ENCODE measurements around the gene THBD. TPM values are rescaled to one million over a fixed set of nuclear protein-coding genes. Genes with fewer than 3 reads are reported as not detected.

The THBD gene
- total RNA-seq, 1 experiment from 2014 or later: 3.1 TPM

DNA sequence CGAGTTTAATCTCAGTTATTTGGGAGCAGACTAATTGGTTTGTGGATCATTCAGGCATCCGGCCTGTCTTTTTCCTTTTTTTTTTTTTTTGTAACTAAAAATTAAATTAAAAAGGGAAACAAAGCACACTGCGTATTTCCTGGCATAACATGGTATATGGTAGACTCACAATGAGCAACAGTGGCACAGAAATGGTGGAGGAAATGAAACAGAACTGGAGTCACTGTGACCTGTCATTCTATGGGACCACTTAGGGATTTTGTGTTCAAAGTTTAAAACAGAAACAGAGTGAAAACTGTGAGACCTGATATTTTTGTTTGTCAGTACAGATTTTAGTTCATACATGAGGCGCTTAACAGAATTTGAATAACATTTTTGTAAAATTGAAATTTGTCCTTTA lies 41.4 kb upstream of the THBD start:
- ATAC-seq (no peak), DNase-seq (no peak)
- no peaks in the 10 kb centered on the region for H3K9me2 ChIP-seq (replicated peaks; ENCODE audit: low read length)
- ChIA-PET POLR2A (ENCODE audit: unreplicated experiment) (no interaction called here), CTCF (no interaction called here)
- intact Hi-C loops (cut with micrococcal nuclease): no loop called here
- H3K4me3 ChIP-seq (ENCODE audit: low read length): no peak overlapping the region
- H2AFZ ChIP-seq (ENCODE audit: low read length): no peak overlapping the region
- no peaks in the 10 kb centered on the region for H3K79me2 ChIP-seq (ENCODE audit: low read length)
- BruUV-seq (replicated peaks): no TSS peak
- H3F3A ChIP-seq (ENCODE audit: low read length, unreplicated experiment): no peaks in the 10 kb centered on the region
- peaks cover 7% of the 10 kb centered on the region; the same call in 1 of the 2 replicates for H3K4me1 ChIP-seq (ENCODE audit: insufficient read depth, low read length)
- no peaks in the 10 kb centered on the region for H3K9me3 ChIP-seq (ENCODE audit: low read length)
- H3K36me3 ChIP-seq (ENCODE audit: low read depth, low read length): no peaks in the 10 kb centered on the region
- H3K27ac ChIP-seq (ENCODE audit: low read length): no peak overlapping the region
- no peaks in the 10 kb centered on the region for H4K20me1 ChIP-seq (ENCODE audit: low read length)
- H3K4me2 ChIP-seq (ENCODE audit: low read length): no peak overlapping the region
- H3K27me3 ChIP-seq (ENCODE audit: low read length): no peaks in the 10 kb centered on the region; the same call in 1 of the 2 replicates
- TF ChIP-seq EZH2phosphoT487 (IDR thresholded peaks at IDR 0.05; ENCODE audit: borderline replicate concordance, low read length) (no peak), EZH2 (IDR thresholded peaks at IDR 0.05; ENCODE audit: low read length, unreplicated experiment) (no peak)
- TF ChIP-seq, protein P1, sequence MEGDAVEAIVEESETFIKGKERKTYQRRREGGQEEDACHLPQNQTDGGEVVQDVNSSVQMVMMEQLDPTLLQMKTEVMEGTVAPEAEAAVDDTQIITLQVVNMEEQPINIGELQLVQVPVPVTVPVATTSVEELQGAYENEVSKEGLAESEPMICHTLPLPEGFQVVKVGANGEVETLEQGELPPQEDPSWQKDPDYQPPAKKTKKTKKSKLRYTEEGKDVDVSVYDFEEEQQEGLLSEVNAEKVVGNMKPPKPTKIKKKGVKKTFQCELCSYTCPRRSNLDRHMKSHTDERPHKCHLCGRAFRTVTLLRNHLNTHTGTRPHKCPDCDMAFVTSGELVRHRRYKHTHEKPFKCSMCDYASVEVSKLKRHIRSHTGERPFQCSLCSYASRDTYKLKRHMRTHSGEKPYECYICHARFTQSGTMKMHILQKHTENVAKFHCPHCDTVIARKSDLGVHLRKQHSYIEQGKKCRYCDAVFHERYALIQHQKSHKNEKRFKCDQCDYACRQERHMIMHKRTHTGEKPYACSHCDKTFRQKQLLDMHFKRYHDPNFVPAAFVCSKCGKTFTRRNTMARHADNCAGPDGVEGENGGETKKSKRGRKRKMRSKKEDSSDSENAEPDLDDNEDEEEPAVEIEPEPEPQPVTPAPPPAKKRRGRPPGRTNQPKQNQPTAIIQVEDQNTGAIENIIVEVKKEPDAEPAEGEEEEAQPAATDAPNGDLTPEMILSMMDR (conservative IDR thresholded peaks at IDR 0.05; ENCODE audit: low read depth, low read length): no peak
- H3K9ac ChIP-seq (ENCODE audit: low read length): no peak overlapping the region

DNA sequence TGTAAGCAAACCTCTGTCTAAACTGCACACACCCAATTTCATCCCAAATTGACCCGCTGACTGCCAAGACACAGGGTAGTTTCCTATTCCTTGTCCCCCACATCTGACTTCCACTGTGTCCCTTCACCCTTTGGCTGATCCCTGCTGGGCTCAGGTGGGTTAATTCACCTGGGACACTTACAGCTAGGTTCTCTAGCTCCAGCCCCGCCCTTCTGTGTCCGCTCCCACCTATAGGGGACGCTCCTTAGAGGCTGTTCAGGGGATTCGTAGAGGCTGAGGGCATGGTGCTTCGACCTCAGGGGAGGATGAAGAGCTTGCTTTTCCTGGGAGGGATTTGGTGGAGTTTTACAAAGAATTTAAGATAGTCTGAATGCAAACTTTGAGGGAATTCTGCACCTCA lies 40.7 kb upstream of the THBD start:
- H3K27me3 ChIP-seq (ENCODE audit: low read length): no peaks in the 10 kb centered on the region; the same call in 1 of the 2 replicates
- no peak overlapping the region for H3K9ac ChIP-seq (ENCODE audit: low read length)
- ATAC-seq (no peak), DNase-seq (no peak)
- H3K9me3 ChIP-seq (ENCODE audit: low read length): no peaks in the 10 kb centered on the region
- H2AFZ ChIP-seq (ENCODE audit: low read length): no peak overlapping the region
- no peak overlapping the region for H3K4me2 ChIP-seq (ENCODE audit: low read length)
- no TSS peak for BruUV-seq (replicated peaks)
- peaks cover 6% of the 10 kb centered on the region; the same call in 1 of the 2 replicates for H3K4me1 ChIP-seq (ENCODE audit: insufficient read depth, low read length)
- H3F3A ChIP-seq (ENCODE audit: low read length, unreplicated experiment): no peaks in the 10 kb centered on the region
- H3K4me3 ChIP-seq (ENCODE audit: low read length): no peak overlapping the region
- intact Hi-C loops (cut with micrococcal nuclease): no loop called here
- no peaks in the 10 kb centered on the region for H3K9me2 ChIP-seq (replicated peaks; ENCODE audit: low read length)
- ChIA-PET POLR2A (ENCODE audit: unreplicated experiment) (no interaction called here), CTCF (no interaction called here)
- H3K36me3 ChIP-seq (ENCODE audit: low read depth, low read length): no peaks in the 10 kb centered on the region
- H3K79me2 ChIP-seq (ENCODE audit: low read length): no peaks in the 10 kb centered on the region
- no peaks in the 10 kb centered on the region for H4K20me1 ChIP-seq (ENCODE audit: low read length)
- TF ChIP-seq, protein P1 (conservative IDR thresholded peaks at IDR 0.05; ENCODE audit: low read depth, low read length): peak; percentile 41; the same call in 1 of the 2 replicates
- TF ChIP-seq EZH2phosphoT487 (IDR thresholded peaks at IDR 0.05; ENCODE audit: borderline replicate concordance, low read length) (no peak), EZH2 (IDR thresholded peaks at IDR 0.05; ENCODE audit: low read length, unreplicated experiment) (no peak)
- H3K27ac ChIP-seq (ENCODE audit: low read length): no peak overlapping the region

DNA sequence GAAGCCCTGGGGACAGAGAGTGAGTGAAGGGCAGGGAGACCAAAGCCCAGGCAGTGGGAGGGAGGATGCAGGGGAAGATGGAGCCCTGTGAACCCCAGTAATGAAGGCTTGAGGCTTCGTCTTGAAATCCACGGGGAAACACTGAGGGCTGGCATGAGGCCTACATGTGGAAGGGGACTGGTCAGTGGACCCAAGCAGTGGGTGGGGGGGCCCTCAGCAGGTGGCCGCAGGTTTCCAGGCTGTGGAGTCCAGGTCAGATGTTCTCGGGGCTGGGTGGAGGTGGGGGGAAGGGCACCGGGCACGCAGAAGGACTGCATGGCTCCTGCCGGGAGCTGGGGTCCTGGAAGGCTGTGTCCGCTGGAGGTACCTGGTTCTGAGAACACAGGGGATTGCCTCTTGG lies 39.4 kb upstream of the THBD start:
- Histone ChIP-seq H4K20me1 (ENCODE audit: low read length) (no peaks in the 10 kb centered on the region), H3K79me2 (ENCODE audit: low read length) (no peaks in the 10 kb centered on the region), H3K9ac (ENCODE audit: low read length) (no peak overlapping the region), H2AFZ (ENCODE audit: low read length) (no peak overlapping the region), H3K27me3 (ENCODE audit: low read length) (no peaks in the 10 kb centered on the region; the same call in 1 of the 2 replicates), H3K9me2 (replicated peaks; ENCODE audit: low read length) (no peaks in the 10 kb centered on the region), H3K36me3 (ENCODE audit: low read depth, low read length) (no peaks in the 10 kb centered on the region), H3K4me3 (ENCODE audit: low read length) (no peak overlapping the region), H3K4me2 (ENCODE audit: low read length) (no peak overlapping the region), H3K27ac (ENCODE audit: low read length) (no peak overlapping the region), H3F3A (ENCODE audit: low read length, unreplicated experiment) (no peaks in the 10 kb centered on the region), H3K4me1 (ENCODE audit: insufficient read depth, low read length) (no peaks in the 10 kb centered on the region), H3K9me3 (ENCODE audit: low read length) (no peaks in the 10 kb centered on the region)
- intact Hi-C loops (cut with micrococcal nuclease): no loop called here
- no peak for DNase-seq
- CTCF ChIA-PET: no interaction called here
- ATAC-seq: no peak
- POLR2A ChIA-PET (ENCODE audit: unreplicated experiment): no interaction called here
- TF ChIP-seq EZH2 (IDR thresholded peaks at IDR 0.05; ENCODE audit: low read length, unreplicated experiment) (no peak), EZH2phosphoT487 (IDR thresholded peaks at IDR 0.05; ENCODE audit: borderline replicate concordance, low read length) (no peak)
- TF ChIP-seq, protein P1 (conservative IDR thresholded peaks at IDR 0.05; ENCODE audit: low read depth, low read length): no peak
- BruUV-seq (replicated peaks): no TSS peak
